ENCODE results near the gene ANKRD1.

ANKRD1 gene

GRCh38 chr10:90920986-90921666, at the start of gene ANKRD1:
ANKRD1 (minus strand) TSS chr10:90921087; CDS start chr10:90921027, 60 bp downstream.
- TF ChIP-seq GATA3 (IDR thresholded peaks at IDR 0.05; ENCODE audit: low read depth, low read length): no peak
- TF ChIP-seq GATA2 (IDR thresholded peaks at IDR 0.05; ENCODE audit: low read depth, low read length): no peak

- TF ChIP-seq GATA3 (IDR thresholded peaks at IDR 0.05; ENCODE audit: low read depth, low read length) (no peak), GATA2 (IDR thresholded peaks at IDR 0.05; ENCODE audit: low read depth, low read length) (no peak)
Observed at GRCh38 chr10:90969947-90970673, 49.2 kb upstream of the ANKRD1 start.

- TF ChIP-seq GATA3 (IDR thresholded peaks at IDR 0.05; ENCODE audit: low read depth, low read length) (no peak), GATA2 (IDR thresholded peaks at IDR 0.05; ENCODE audit: low read depth, low read length) (no peak)
Observed at GRCh38 chr10:90969121-90969534, 48.2 kb upstream of the ANKRD1 start.

- TF ChIP-seq GATA3 (IDR thresholded peaks at IDR 0.05; ENCODE audit: low read depth, low read length): no peak
- no peak for TF ChIP-seq GATA2 (IDR thresholded peaks at IDR 0.05; ENCODE audit: low read depth, low read length)
Observed at GRCh38 chr10:90968328-90969081, 47.6 kb upstream of the ANKRD1 start.

- TF ChIP-seq GATA3 (IDR thresholded peaks at IDR 0.05; ENCODE audit: low read depth, low read length) (no peak), GATA2 (IDR thresholded peaks at IDR 0.05; ENCODE audit: low read depth, low read length) (no peak)
Observed at GRCh38 chr10:90967865-90968264, 47.0 kb upstream of the ANKRD1 start.

- TF ChIP-seq GATA2 (IDR thresholded peaks at IDR 0.05; ENCODE audit: low read depth, low read length) (no peak), GATA3 (IDR thresholded peaks at IDR 0.05; ENCODE audit: low read depth, low read length) (no peak)
Observed at GRCh38 chr10:90966146-90966545, 45.3 kb upstream of the ANKRD1 start.

- TF ChIP-seq GATA3 (IDR thresholded peaks at IDR 0.05; ENCODE audit: low read depth, low read length): peak; percentile 73
- TF ChIP-seq GATA2 (IDR thresholded peaks at IDR 0.05; ENCODE audit: low read depth, low read length): peak; percentile 92
Observed at GRCh38 chr10:90965720-90966119, 44.8 kb upstream of the ANKRD1 start.

GRCh38 chr10:90964781-90965465, 44.0 kb upstream of the ANKRD1 start:
- TF ChIP-seq GATA2 (IDR thresholded peaks at IDR 0.05; ENCODE audit: low read depth, low read length) (no peak), GATA3 (IDR thresholded peaks at IDR 0.05; ENCODE audit: low read depth, low read length) (no peak)

GRCh38 chr10:90963331-90963730, 42.4 kb upstream of the ANKRD1 start:
- TF ChIP-seq GATA3 (IDR thresholded peaks at IDR 0.05; ENCODE audit: low read depth, low read length) (no peak), GATA2 (IDR thresholded peaks at IDR 0.05; ENCODE audit: low read depth, low read length) (no peak)

GRCh38 chr10:90960355-90960814, 39.5 kb upstream of the ANKRD1 start:
- TF ChIP-seq GATA3 (IDR thresholded peaks at IDR 0.05; ENCODE audit: low read depth, low read length) (no peak), GATA2 (IDR thresholded peaks at IDR 0.05; ENCODE audit: low read depth, low read length) (no peak)

- TF ChIP-seq GATA3 (IDR thresholded peaks at IDR 0.05; ENCODE audit: low read depth, low read length): no peak
- TF ChIP-seq GATA2 (IDR thresholded peaks at IDR 0.05; ENCODE audit: low read depth, low read length): no peak
Observed at GRCh38 chr10:90959826-90960225, 38.9 kb upstream of the ANKRD1 start.

- TF ChIP-seq GATA3 (IDR thresholded peaks at IDR 0.05; ENCODE audit: low read depth, low read length) (no peak), GATA2 (IDR thresholded peaks at IDR 0.05; ENCODE audit: low read depth, low read length) (no peak)
Observed at GRCh38 chr10:90958781-90959180, 37.9 kb upstream of the ANKRD1 start.

GRCh38 chr10:90947030-90947960, 26.4 kb upstream of the ANKRD1 start:
- TF ChIP-seq GATA3 (IDR thresholded peaks at IDR 0.05; ENCODE audit: low read depth, low read length): no peak
- TF ChIP-seq GATA2 (IDR thresholded peaks at IDR 0.05; ENCODE audit: low read depth, low read length): no peak
